Medulla oblongata (tissue), 1 donor: Measurements from ENCODE around the gene HINT1.
"Not testable (repeated sequence)": the region's sequence is repeated elsewhere in the genome, so short reads cannot be mapped to it uniquely, and the experiment has no call there.

Experiments
- DNase-seq: peaks from one replicate; pipeline ENCODE4 v3.0.0-alpha.2; 2015; ENCODE audit errors: extremely low spot score

HINT1 gene

GRCh38 chr5:131165119-131165727, at the start of gene HINT1:
Gene HINT1, minus strand, starts transcription at chr5:131165256. Its CDS starts 51 bp downstream, at chr5:131165205.
- peak; percentile 94 for DNase-seq

GRCh38 chr5:131214609-131215227, 49.7 kb upstream of the HINT1 start:
- no peak for DNase-seq

GRCh38 chr5:131212471-131213021, 47.5 kb upstream of the HINT1 start:
- peak; percentile 37 for DNase-seq

- no peak for DNase-seq
These were observed 46.6 kb upstream of the HINT1 start for GRCh38 chr5:131211669-131212068.

- no peak for DNase-seq
These were observed 45.1 kb upstream of the HINT1 start for GRCh38 chr5:131210151-131210510.

- peak; percentile 54 for DNase-seq
These were observed 44.6 kb upstream of the HINT1 start for GRCh38 chr5:131209506-131210150.

- no peak for DNase-seq
These were observed 44.1 kb upstream of the HINT1 start for GRCh38 chr5:131209175-131209505.

GRCh38 chr5:131206772-131207171, 41.7 kb upstream of the HINT1 start:
- DNase-seq: no peak

GRCh38 chr5:131206061-131206460, 41.0 kb upstream of the HINT1 start:
- no peak for DNase-seq

- DNase-seq: no peak
These were observed 39.9 kb upstream of the HINT1 start for GRCh38 chr5:131204964-131205363.

GRCh38 chr5:131200560-131200959, 35.5 kb upstream of the HINT1 start:
- no peak for DNase-seq

- DNase-seq: no peak
These were observed 33.6 kb upstream of the HINT1 start for GRCh38 chr5:131198625-131199024.

GRCh38 chr5:131196331-131196730, 31.3 kb upstream of the HINT1 start:
- DNase-seq: no peak

GRCh38 chr5:131195696-131196095, 30.6 kb upstream of the HINT1 start:
- DNase-seq: no peak

- no peak for DNase-seq
These were observed 29.7 kb upstream of the HINT1 start for GRCh38 chr5:131194725-131195124.

GRCh38 chr5:131193897-131194296, 28.8 kb upstream of the HINT1 start:
- DNase-seq: not testable (repeated sequence)

- no peak for DNase-seq
These were observed 28.1 kb upstream of the HINT1 start for GRCh38 chr5:131193106-131193505.

- no peak for DNase-seq
These were observed 21.7 kb upstream of the HINT1 start for GRCh38 chr5:131186561-131187256.

GRCh38 chr5:131185523-131186104, 20.6 kb upstream of the HINT1 start:
- no peak for DNase-seq

- no peak for DNase-seq
These were observed 17.8 kb upstream of the HINT1 start for GRCh38 chr5:131182839-131183238.

- no peak for DNase-seq
These were observed 15.4 kb upstream of the HINT1 start for GRCh38 chr5:131180407-131180806.

GRCh38 chr5:131171276-131171810, 6.3 kb upstream of the HINT1 start:
- DNase-seq: no peak
